Stimulated activated CD4-positive, alpha-beta T cell treated with anti-CD3 and anti-CD28 coated beads, Interleukin-2, amount 100 ng/mL, for 4 hours (primary cell): ENCODE measurements around the gene XYLT1.

Experiments used
- DNase-seq: peaks from one replicate; pipeline ENCODE4 v3.0.0-alpha.2; 2020; ENCODE audit warnings: low read depth

Gene XYLT1

GRCh38 chr16:17082095-17082882 is 388.5 kb downstream of the XYLT1 start:
- no peak for DNase-seq

- DNase-seq: no peak
These were observed 390.7 kb downstream of the XYLT1 start for GRCh38 chr16:17080105-17080504.

GRCh38 chr16:17078931-17079631 is 391.7 kb downstream of the XYLT1 start:
- DNase-seq: no peak

- no peak for DNase-seq
These were observed 393.8 kb downstream of the XYLT1 start for GRCh38 chr16:17076818-17077498.

GRCh38 chr16:17076092-17076754 is 394.5 kb downstream of the XYLT1 start:
- no peak for DNase-seq

- no peak for DNase-seq
These were observed 398.7 kb downstream of the XYLT1 start for GRCh38 chr16:17072104-17072503.

- peak; percentile 77 for DNase-seq
These were observed 399.7 kb downstream of the XYLT1 start for GRCh38 chr16:17070882-17071592.

- no peak for DNase-seq
These were observed 401.1 kb downstream of the XYLT1 start for GRCh38 chr16:17069681-17070080.

GRCh38 chr16:17068524-17068923 is 402.2 kb downstream of the XYLT1 start:
- DNase-seq: no peak

GRCh38 chr16:17067882-17068281 is 402.9 kb downstream of the XYLT1 start:
- DNase-seq: no peak

GRCh38 chr16:17063201-17064139 is 407.3 kb downstream of the XYLT1 start:
- no peak for DNase-seq

- no peak for DNase-seq
These were observed 408.1 kb downstream of the XYLT1 start for GRCh38 chr16:17062676-17063075.

- no peak for DNase-seq
These were observed 409.4 kb downstream of the XYLT1 start for GRCh38 chr16:17061326-17061725.

GRCh38 chr16:17058471-17058870 is 412.3 kb downstream of the XYLT1 start:
- no peak for DNase-seq

GRCh38 chr16:17056666-17057065 is 414.1 kb downstream of the XYLT1 start:
- no peak for DNase-seq

- DNase-seq: no peak
These were observed 417.1 kb downstream of the XYLT1 start for GRCh38 chr16:17053536-17054160.
